Liver (tissue), 3 donors: Measurements from ENCODE around the gene TIAM2.

Experiments used
- JUND ChIP-seq, 2 donors: IDR thresholded peaks; 2 replicates each; pipeline ENCODE4 v1.6.1; 2016; ENCODE audit warnings: antibody characterized with exemption in 2 of 2
- NR2F2 ChIP-seq: IDR thresholded peaks from 2 replicates; pipeline ENCODE4 v1.6.1; 2016; ENCODE audit warnings: antibody characterized with exemption
- REST ChIP-seq: IDR thresholded peaks from 2 replicates; pipeline ENCODE4 v1.6.1; 2016; ENCODE audit warnings: antibody characterized with exemption, mild to moderate bottlenecking
- YY1 ChIP-seq: IDR thresholded peaks from 2 replicates; pipeline ENCODE4 v1.6.1; 2016; ENCODE audit warnings: antibody characterized with exemption, mild to moderate bottlenecking
- TF ChIP-seq, protein P1 (sequence below): fragments of 150-350 bp; IDR thresholded peaks from 2 replicates; pipeline ENCODE4 v1.5.1; 2017; ENCODE audit warnings: improper control_type of control experiment, low read depth, low read length; ENCODE audit not compliant: missing input control
- donor health status: healthy.
- donor health status: healthy.

DNA sequence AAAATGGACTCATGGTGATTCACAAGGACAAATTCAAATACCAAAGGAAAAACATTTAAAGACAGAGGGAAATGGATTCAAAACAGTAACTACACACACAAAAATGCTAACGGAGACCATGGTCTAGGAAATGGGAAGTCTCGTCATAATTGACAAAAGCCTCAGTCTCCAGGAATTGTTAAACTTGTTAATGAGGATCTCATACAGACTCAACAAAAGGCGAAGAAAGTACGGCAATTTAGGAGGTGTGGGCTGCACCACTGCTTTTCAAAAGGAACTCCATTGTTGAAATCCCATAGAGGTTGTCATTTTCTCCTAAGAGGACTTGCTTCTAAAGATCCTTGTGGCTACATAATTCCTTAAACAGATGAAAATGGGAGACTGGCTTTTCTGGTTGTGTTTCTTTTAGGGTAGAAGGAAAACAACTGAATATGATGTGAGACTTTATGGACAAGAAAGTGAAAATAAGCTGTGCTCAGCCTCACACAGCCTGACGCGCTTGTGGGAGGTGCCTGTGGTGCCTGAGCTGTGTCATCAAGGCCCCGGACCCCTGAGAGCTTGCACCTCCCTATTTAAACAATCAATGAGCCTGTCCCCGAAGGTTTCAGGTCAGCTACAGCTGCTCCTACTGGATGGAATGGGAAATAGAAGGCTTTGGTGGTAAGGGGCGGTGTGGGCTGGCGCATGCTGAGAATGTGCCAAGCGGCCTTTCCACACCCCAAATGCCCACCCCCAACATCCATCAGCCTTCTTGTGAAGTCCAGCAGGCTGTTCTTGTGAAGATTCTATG lies 266.2 kb downstream of the TIAM2 start:
- TF ChIP-seq YY1 (no peak), REST (no peak), NR2F2 (no peak), JUND (IDR thresholded peaks at IDR 0.05) (no peak)
- TF ChIP-seq, protein P1, sequence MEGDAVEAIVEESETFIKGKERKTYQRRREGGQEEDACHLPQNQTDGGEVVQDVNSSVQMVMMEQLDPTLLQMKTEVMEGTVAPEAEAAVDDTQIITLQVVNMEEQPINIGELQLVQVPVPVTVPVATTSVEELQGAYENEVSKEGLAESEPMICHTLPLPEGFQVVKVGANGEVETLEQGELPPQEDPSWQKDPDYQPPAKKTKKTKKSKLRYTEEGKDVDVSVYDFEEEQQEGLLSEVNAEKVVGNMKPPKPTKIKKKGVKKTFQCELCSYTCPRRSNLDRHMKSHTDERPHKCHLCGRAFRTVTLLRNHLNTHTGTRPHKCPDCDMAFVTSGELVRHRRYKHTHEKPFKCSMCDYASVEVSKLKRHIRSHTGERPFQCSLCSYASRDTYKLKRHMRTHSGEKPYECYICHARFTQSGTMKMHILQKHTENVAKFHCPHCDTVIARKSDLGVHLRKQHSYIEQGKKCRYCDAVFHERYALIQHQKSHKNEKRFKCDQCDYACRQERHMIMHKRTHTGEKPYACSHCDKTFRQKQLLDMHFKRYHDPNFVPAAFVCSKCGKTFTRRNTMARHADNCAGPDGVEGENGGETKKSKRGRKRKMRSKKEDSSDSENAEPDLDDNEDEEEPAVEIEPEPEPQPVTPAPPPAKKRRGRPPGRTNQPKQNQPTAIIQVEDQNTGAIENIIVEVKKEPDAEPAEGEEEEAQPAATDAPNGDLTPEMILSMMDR: no peak
